ENCODE results near the gene ZNF580.

ZNF580 gene

GRCh38 chr19:55619286-55619685, 21.5 kb upstream of the ZNF580 start:
- no peak for TF ChIP-seq GLIS3 (CRISPR knock-in tag; IDR thresholded peaks at IDR 0.05)
- no peak for TF ChIP-seq TSHZ2 (CRISPR knock-in tag; IDR thresholded peaks at IDR 0.05)
- TF ChIP-seq BACH2 (CRISPR knock-in tag; IDR thresholded peaks at IDR 0.05; ENCODE audit: borderline replicate concordance): no peak
- no peak for TF ChIP-seq CSDC2 (CRISPR knock-in tag; IDR thresholded peaks at IDR 0.05)
- no peak for TF ChIP-seq ESRRG (CRISPR knock-in tag; IDR thresholded peaks at IDR 0.05)
- TF ChIP-seq ZNF565 (CRISPR knock-in tag; conservative IDR thresholded peaks at IDR 0.05; ENCODE audit: low read depth): no peak
- TF ChIP-seq POU6F1 (CRISPR knock-in tag; IDR thresholded peaks at IDR 0.05; ENCODE audit: borderline replicate concordance, low read depth): no peak
- TF ChIP-seq CREB5 (CRISPR knock-in tag; IDR thresholded peaks at IDR 0.05; ENCODE audit: low read depth): no peak
- TF ChIP-seq ZFP30 (CRISPR knock-in tag; IDR thresholded peaks at IDR 0.05): no peak
- no peak for TF ChIP-seq TOX (CRISPR knock-in tag; IDR thresholded peaks at IDR 0.05; ENCODE audit: borderline replicate concordance)
- no peak for TF ChIP-seq PPARA (CRISPR knock-in tag; IDR thresholded peaks at IDR 0.05; ENCODE audit: borderline replicate concordance)
- no peak for TF ChIP-seq ZNF70 (CRISPR knock-in tag; IDR thresholded peaks at IDR 0.05)
- TF ChIP-seq ARNTL (CRISPR knock-in tag; IDR thresholded peaks at IDR 0.05; ENCODE audit: borderline replicate concordance, low read depth): no peak
- no peak for TF ChIP-seq RARB (CRISPR knock-in tag; IDR thresholded peaks at IDR 0.05)
- TF ChIP-seq PATZ1 (CRISPR knock-in tag; IDR thresholded peaks at IDR 0.05; ENCODE audit: borderline replicate concordance): no peak
- no peak for TF ChIP-seq ISL1 (CRISPR knock-in tag; IDR thresholded peaks at IDR 0.05)
- no peak for TF ChIP-seq ZNF8 (CRISPR knock-in tag; IDR thresholded peaks at IDR 0.05)
- TF ChIP-seq TCF4 (CRISPR knock-in tag; IDR thresholded peaks at IDR 0.05; ENCODE audit: borderline replicate concordance): no peak
- TF ChIP-seq ZC3H10 (CRISPR knock-in tag; IDR thresholded peaks at IDR 0.05): no peak
- no peak for ATAC-seq

- no peak for ATAC-seq
- TF ChIP-seq CSDC2 (CRISPR knock-in tag; IDR thresholded peaks at IDR 0.05): no peak
- TF ChIP-seq TSHZ2 (CRISPR knock-in tag; IDR thresholded peaks at IDR 0.05): no peak
- no peak for TF ChIP-seq PATZ1 (CRISPR knock-in tag; IDR thresholded peaks at IDR 0.05; ENCODE audit: borderline replicate concordance)
- no peak for TF ChIP-seq GLIS3 (CRISPR knock-in tag; IDR thresholded peaks at IDR 0.05)
- TF ChIP-seq ZC3H10 (CRISPR knock-in tag; IDR thresholded peaks at IDR 0.05): no peak
- TF ChIP-seq ARNTL (CRISPR knock-in tag; IDR thresholded peaks at IDR 0.05; ENCODE audit: borderline replicate concordance, low read depth): no peak
- TF ChIP-seq CREB5 (CRISPR knock-in tag; IDR thresholded peaks at IDR 0.05; ENCODE audit: low read depth): no peak
- TF ChIP-seq ZFP3 (CRISPR knock-in tag; IDR thresholded peaks at IDR 0.05): no peak
- TF ChIP-seq ZNF70 (CRISPR knock-in tag; IDR thresholded peaks at IDR 0.05): no peak
- TF ChIP-seq TOX (CRISPR knock-in tag; IDR thresholded peaks at IDR 0.05; ENCODE audit: borderline replicate concordance): no peak
- no peak for TF ChIP-seq PPARA (CRISPR knock-in tag; IDR thresholded peaks at IDR 0.05; ENCODE audit: borderline replicate concordance)
- TF ChIP-seq SNAI2 (CRISPR knock-in tag; IDR thresholded peaks at IDR 0.05): no peak
- TF ChIP-seq ZNF8 (CRISPR knock-in tag; IDR thresholded peaks at IDR 0.05): no peak
- no peak for TF ChIP-seq ISL1 (CRISPR knock-in tag; IDR thresholded peaks at IDR 0.05)
- TF ChIP-seq ESRRG (CRISPR knock-in tag; IDR thresholded peaks at IDR 0.05): no peak
- no peak for TF ChIP-seq CSRNP3 (CRISPR knock-in tag; IDR thresholded peaks at IDR 0.05)
Measured at GRCh38 chr19:55620410-55621204, 20.2 kb upstream of the ZNF580 start.
